Stimulated activated CD4-positive, alpha-beta T cell treated with anti-CD3 and anti-CD28 coated beads, Interleukin-1b, Interleukin-23, amount 100 ng/mL, for 48 hours (primary cell): Measurements from ENCODE around the gene STAG3.

Experiments used
- DNase-seq: peaks from one replicate; pipeline ENCODE4 v3.0.0-alpha.2; 2020

STAG3 gene

DNA sequence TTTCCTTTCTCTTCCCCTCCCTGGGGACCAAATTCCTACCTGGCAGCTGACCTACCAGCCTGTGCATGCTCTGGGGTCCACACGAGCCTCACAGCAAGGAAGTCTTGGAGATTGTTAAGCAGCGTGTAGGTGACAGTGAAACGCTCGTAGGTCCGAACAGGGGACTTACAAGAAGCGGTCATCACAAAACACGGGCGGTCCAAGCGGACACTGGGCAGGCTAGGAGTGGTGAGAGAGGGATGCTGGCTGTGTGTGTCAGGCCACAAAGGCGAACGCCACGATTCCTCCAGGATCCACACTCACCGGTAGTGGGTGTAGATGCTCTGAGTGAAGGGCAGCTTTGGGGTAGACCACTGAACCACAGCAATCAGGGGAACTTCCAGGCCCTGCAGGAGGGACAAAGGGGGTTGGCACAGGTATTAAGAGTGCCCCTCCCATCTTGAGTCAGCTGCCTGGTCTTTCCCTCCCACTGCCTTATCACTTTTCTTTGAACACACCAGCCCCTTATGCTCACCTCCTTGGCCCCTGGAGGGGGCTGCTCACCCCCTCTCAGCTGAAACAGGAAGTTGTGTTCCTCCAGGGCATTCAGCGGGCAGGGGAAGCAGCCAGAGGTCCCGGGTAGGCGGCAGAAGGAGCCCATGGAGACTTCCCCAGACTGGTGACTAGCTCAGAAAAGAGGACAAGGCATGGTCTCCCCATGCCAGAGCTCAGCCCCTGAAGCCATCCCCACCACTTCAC lies 21.2 kb upstream of the STAG3 start:
- no peak for DNase-seq

DNA sequence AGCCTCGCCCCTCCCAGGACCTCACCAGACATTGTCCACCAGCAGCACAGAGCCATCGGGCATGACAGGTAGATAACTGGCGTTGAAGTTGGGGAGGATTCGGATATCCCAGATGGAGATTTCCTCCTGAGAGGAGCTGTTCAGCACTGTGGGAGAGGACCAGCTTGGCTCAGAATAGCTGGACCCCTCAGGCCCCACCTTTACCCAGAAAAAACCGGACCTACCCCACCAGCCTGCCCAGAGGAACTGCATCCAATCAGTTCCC lies 20.7 kb upstream of the STAG3 start:
- no peak for DNase-seq

DNA sequence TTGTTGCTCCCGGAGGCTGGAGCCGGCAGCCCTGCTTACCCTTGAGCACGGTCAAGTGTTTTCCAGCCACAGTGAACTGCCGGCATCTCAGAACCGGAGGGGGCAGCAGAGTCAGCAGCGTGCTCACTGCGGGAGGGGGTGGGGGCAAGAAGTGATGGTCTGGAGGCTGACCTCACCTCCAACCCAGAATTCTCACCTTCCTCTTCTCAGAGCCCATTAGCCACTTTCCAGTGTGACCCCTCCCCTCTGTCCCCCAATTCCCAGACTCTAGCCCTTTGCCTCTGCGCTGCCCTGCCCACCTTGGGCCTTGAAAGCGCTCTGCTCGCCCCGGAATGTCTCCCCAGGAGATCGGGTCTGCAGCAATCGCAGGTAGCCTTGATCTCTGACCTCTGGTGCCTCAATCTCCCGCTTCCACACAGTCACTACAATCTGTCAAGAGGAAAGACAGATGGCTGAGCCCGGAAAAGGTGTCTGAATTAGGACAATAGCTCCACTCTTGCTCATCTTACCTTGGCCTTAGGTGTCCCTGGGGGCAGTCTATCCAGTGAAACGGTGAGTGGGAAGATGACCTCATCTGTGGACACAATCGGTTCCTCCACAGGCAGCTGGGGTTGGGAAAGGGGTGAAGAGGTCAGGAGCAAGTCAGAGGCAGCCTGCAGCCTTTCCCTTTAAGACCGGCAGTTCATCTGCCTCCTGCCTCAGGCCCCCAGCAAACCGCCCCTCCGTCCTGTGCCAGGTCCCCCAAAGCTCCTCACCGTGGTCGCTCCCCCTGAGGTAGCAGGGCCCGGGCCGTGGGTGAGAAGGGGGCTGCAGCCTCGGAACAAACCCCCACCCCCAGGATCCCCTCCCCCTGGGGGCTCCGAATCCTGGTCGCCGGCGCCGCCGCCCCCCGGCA lies 20.1 kb upstream of the STAG3 start:
- no peak for DNase-seq

GRCh38 chr7:100158229-100159098 lies 19.3 kb upstream of the STAG3 start, which contains the start of gene TRAPPC14:
Gene TRAPPC14 (minus strand): TSS chr7:100158723. CDS start chr7:100158499, 224 bp downstream.
- DNase-seq, result peak; percentile 89

DNA sequence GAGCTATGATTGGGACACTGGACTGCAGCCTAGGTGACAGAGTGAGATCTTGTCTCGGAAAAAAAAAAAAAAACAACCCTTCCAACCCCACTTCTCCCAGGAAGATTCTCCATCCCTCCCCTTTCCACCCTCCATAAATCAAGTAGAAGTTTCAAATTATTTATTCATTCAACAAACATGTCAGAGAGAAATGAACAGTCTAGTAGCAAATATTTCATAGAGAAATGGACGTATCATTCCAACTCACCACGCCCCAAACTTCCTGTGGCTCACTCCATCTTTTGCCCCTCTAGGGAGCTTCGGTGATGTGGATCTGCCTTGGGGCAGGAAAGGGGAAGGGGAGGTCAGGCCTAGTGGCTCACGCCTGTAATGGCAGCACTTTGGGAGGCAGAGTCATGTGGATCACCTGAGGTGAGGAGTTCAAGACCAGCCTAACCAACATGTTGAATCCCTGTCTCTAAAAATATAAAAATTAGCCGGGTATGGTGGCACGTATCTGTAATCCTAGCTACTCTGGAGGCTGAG lies 18.6 kb upstream of the STAG3 start:
- no peak for DNase-seq

GRCh38 chr7:100160067-100160466 lies 17.7 kb upstream of the STAG3 start:
- no peak for DNase-seq

GRCh38 chr7:100163006-100163531 lies 14.6 kb upstream of the STAG3 start:
- no peak for DNase-seq

GRCh38 chr7:100163871-100164270 lies 13.8 kb upstream of the STAG3 start:
- DNase-seq, result no peak

DNA sequence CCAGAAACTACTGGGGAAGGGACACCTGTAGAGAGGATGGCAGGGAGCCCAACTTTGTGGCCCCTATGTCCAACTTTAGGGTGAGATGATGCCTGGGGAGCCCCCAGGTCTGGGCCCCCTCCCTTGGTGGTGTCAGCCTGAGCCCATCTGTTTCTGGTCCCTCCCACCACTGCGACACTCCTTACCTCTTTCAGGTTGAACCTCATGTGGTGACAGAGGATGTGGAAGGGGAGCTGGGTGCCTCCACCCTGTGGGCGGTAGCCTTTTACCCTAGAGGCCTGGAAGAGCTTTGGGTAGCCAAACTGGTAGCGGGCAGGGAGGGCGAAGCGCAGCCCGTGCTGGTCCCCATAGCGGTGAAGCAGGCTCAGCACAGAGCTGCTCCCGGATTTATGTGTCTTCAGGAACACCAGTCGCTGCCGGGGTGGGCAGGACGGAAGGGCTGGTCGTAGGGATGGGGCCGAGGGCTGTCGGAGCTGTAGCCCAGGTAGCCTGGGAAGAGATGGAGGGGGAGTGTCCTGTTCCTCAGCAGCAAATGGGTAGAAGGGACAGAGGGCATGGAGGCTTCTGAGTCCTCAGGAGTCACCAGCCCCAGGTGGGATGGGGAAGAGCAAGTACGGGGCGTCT lies 11.3 kb upstream of the STAG3 start:
- peak; percentile 50 for DNase-seq

DNA sequence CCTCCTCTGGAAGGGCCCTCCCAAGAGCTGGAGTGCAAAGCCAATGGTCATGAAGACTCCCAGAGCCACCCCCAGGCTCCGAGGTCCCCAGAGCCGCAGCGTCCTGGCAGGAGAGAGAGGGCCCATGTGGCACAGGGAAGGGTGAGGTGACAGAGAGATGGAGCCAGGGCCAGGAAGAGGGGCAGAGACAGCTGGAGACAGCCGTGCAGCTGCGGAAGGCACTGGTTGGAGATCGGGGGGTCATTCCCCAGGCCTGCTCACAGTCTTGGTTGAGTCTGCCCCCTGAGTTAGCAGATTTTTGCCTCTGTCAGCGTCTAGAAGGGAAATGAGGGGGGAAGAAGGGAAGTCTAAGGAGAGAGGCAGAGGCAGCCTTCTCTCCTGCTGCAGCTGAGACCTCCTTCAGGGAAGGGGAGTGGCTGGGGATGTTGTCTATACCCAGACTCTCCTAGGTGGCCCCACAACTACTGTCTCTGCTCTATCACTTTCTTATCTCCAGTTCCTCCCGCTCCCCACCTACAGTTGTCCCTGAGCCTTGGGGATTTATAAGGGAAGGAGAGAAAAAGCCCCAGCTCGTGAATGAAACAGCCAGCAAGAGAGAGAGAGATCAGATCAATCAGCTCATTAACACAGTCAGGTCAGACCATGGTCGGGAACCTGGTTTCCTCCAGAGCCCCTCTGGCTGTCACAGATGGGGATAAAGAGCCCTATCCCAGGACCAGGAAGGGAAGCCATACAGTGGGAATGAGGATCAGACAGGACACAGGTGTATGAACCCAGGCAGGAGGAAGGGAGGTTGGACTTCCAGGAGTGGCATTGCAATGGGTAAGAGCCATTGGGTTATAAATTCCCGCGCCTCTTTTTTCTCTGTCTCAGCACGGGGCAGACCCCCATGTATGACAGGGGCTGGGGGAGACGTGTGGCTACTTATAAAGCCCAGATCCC lies 10.5 kb upstream of the STAG3 start:
- no peak for DNase-seq

- DNase-seq, result no peak
Measured at GRCh38 chr7:100167912-100168323, 9.8 kb upstream of the STAG3 start.

GRCh38 chr7:100169147-100169850 lies 8.4 kb upstream of the STAG3 start:
- no peak for DNase-seq

- no peak for DNase-seq
Measured at GRCh38 chr7:100170101-100170897, 7.4 kb upstream of the STAG3 start.

- no peak for DNase-seq
Measured at GRCh38 chr7:100171087-100171681, 6.5 kb upstream of the STAG3 start.

DNA sequence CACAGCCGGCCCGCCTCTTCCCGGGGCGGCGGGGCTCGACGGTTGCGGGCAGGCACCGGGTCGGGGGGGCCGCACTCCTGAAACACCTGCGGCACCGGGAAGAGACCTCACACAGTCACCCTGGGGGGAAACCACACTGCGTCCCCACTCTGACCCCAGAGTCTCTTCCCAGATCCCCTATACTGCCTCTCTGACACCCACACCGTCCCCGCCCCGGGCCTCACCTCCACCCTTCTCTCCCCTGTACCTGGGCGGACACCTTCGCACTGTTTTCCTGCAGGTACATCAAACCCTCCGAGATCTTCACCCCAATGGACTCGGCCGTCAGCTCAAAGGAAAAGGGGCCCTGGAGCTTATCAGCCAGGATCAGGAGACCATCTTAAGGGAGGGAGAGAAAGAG lies 5.9 kb upstream of the STAG3 start:
- no peak for DNase-seq

- DNase-seq, result no peak
Measured at GRCh38 chr7:100173806-100174495, 3.8 kb upstream of the STAG3 start.

DNA sequence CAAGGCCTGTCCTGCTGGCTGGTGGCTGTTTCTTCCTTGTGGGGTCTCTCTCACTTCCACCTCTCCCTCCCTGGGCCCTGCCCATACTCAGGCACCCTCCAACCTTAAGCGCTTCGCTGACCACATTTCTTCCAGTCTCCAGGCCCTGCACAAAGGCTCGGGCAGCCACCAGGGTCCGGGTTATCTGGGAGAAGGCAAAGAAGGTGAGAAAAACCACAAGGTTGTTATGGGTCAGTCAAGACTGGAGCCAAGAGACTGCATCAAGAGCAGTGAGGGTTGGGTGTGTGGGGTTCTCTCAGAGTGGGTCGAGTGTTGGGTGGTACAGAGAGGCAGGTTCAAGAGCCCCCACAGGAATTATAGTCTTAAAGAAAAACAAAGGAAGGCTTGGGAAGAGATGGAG lies 3.1 kb upstream of the STAG3 start:
- DNase-seq, result no peak

- DNase-seq, result no peak
Measured at GRCh38 chr7:100175296-100175935, 2.3 kb upstream of the STAG3 start.
